Measurements from ENCODE around the gene UBE2Q1. TPM values are rescaled to one million over a fixed set of nuclear protein-coding genes. Genes with fewer than 3 reads are reported as not detected.

UBE2Q1 gene
- total RNA-seq, 1 donor: 17.0 TPM

GRCh38 chr1:154578058-154578418 lies 19.6 kb upstream of the UBE2Q1 start:
- no peak for DNase-seq (ENCODE audit: low read depth in 2 of 3, low spot score in 2 of 3)

- DNase-seq (ENCODE audit: low read depth in 2 of 3, low spot score in 2 of 3): no peak
Measured at GRCh38 chr1:154577346-154578057, 19.0 kb upstream of the UBE2Q1 start.

GRCh38 chr1:154575951-154576566 lies 17.6 kb upstream of the UBE2Q1 start:
- DNase-seq (ENCODE audit: low read depth in 2 of 3, low spot score in 2 of 3): no peak

GRCh38 chr1:154575147-154575927 lies 16.9 kb upstream of the UBE2Q1 start:
- DNase-seq (ENCODE audit: low read depth in 2 of 3, low spot score in 2 of 3): no peak

- DNase-seq (ENCODE audit: low read depth in 2 of 3, low spot score in 2 of 3): no peak
Measured at GRCh38 chr1:154574716-154575115, 16.3 kb upstream of the UBE2Q1 start.

- no peak for DNase-seq (ENCODE audit: low read depth in 2 of 3, low spot score in 2 of 3)
Measured at GRCh38 chr1:154573168-154573510, 14.7 kb upstream of the UBE2Q1 start.

- DNase-seq (ENCODE audit: low read depth in 2 of 3, low spot score in 2 of 3): no peak
Measured at GRCh38 chr1:154572468-154573167, 14.2 kb upstream of the UBE2Q1 start.

GRCh38 chr1:154571964-154572288 lies 13.5 kb upstream of the UBE2Q1 start:
- no peak for DNase-seq (ENCODE audit: low read depth in 2 of 3, low spot score in 2 of 3)

GRCh38 chr1:154571244-154571963 lies 12.9 kb upstream of the UBE2Q1 start:
- DNase-seq (ENCODE audit: low read depth in 2 of 3, low spot score in 2 of 3): no peak

- no peak for DNase-seq (ENCODE audit: low read depth in 2 of 3, low spot score in 2 of 3)
Measured at GRCh38 chr1:154568157-154568815, 9.8 kb upstream of the UBE2Q1 start.

- DNase-seq (ENCODE audit: low read depth in 2 of 3, low spot score in 2 of 3): peak; percentile 47 to 72 (median 50)
Measured at GRCh38 chr1:154567386-154568156, 9.1 kb upstream of the UBE2Q1 start, which contains the start of gene CHRNB2. Gene CHRNB2, plus strand, starts transcription at chr1:154567778. Its CDS starts 267 bp downstream, at chr1:154568045.

- no peak for DNase-seq (ENCODE audit: low read depth in 2 of 3, low spot score in 2 of 3)
Measured at GRCh38 chr1:154565876-154566275, 7.4 kb upstream of the UBE2Q1 start.

- DNase-seq (ENCODE audit: low read depth in 2 of 3, low spot score in 2 of 3): peak; percentile 68 to 93 (median 84)
Measured at GRCh38 chr1:154559466-154560044, 1.1 kb upstream of the UBE2Q1 start.

GRCh38 chr1:154558720-154559465 lies 431 bp upstream of the UBE2Q1 start:
- peak; percentile 98 to 100 (median 99) for DNase-seq (ENCODE audit: low read depth in 2 of 3, low spot score in 2 of 3)

GRCh38 chr1:154557248-154557938 lies 1.1 kb downstream of the UBE2Q1 start:
- DNase-seq (ENCODE audit: low read depth in 2 of 3, low spot score in 2 of 3): no peak

- no peak for DNase-seq (ENCODE audit: low read depth in 2 of 3, low spot score in 2 of 3)
Measured at GRCh38 chr1:154556422-154556821, 2.0 kb downstream of the UBE2Q1 start.
